ENCODE data around the gene AIP.

The AIP gene

DNA sequence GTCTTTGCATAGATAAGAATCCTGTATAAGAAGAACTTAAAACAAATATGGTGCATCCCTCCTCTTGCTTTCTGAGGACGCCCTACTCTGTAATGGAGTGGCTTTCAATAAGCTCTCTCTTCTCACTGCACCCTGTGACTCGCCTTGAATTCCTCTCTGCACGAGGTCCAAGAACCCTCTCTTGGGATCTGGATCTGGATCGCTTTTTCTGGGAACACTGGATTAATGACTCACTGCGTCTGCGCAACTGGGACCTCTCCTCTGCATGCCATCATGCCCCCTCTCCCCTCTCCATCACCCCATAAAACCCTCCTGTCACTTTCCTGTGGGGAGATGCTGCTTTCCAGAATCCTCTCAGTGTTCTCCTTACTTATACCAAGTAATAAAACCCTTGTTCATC, 55.5 kb downstream of the AIP start:
- no peak for DNase-seq

DNA sequence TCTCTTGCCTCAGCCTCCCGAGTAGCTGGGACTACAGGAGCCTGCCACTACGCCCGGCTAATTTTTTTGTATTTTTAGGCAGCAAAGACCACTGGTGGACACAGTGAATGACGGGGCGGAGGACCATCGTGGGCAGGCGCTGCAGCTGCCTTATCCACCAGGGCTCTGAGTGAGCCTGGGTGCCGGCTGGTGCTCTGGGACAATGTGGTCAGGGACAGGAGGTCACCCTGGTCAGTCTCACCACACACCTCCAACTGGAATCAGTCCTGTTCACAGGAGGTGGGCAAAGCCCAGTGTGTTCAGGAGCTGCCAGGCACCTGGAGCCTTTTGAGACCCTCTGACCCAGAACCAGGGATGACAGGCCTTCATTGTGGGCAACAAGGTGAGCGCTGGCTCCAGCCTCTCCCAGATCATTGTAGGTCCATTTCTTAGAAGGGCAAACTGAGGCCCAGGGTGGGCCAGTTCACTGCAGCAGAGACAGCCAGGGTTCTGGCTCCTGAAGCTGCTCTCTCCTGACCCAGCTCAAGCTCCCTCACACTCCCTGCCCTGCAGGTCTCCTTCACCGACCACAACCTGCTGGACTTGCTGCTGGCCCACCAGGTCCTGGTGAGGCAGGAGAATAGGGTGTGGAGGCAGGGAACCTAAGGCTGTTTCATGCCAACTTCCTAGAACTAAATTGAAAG, 56.1 kb downstream of the AIP start:
- no peak for DNase-seq

DNA sequence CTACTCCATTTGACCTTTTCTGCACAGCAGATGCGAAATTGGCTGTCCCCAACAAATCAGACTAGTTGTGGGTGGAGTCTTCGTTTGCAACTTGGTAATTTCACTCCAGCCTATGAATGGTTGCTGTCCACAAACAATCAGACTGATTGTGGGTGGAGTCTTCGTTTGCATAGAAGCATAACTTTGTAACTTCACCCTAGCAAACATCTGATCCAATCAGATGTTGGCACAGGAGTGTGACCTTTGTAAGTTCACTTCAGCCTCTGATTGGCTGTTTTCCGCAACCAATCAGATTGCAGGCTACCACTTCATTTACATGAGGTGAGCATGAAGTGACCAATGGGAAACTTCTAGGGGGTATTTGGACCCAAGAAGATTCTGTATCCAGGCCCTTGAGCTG, 56.7 kb downstream of the AIP start:
- no peak for DNase-seq
